ENCODE results near the gene PLA2G6.

The PLA2G6 gene, protein sequence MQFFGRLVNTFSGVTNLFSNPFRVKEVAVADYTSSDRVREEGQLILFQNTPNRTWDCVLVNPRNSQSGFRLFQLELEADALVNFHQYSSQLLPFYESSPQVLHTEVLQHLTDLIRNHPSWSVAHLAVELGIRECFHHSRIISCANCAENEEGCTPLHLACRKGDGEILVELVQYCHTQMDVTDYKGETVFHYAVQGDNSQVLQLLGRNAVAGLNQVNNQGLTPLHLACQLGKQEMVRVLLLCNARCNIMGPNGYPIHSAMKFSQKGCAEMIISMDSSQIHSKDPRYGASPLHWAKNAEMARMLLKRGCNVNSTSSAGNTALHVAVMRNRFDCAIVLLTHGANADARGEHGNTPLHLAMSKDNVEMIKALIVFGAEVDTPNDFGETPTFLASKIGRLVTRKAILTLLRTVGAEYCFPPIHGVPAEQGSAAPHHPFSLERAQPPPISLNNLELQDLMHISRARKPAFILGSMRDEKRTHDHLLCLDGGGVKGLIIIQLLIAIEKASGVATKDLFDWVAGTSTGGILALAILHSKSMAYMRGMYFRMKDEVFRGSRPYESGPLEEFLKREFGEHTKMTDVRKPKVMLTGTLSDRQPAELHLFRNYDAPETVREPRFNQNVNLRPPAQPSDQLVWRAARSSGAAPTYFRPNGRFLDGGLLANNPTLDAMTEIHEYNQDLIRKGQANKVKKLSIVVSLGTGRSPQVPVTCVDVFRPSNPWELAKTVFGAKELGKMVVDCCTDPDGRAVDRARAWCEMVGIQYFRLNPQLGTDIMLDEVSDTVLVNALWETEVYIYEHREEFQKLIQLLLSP

DNA sequence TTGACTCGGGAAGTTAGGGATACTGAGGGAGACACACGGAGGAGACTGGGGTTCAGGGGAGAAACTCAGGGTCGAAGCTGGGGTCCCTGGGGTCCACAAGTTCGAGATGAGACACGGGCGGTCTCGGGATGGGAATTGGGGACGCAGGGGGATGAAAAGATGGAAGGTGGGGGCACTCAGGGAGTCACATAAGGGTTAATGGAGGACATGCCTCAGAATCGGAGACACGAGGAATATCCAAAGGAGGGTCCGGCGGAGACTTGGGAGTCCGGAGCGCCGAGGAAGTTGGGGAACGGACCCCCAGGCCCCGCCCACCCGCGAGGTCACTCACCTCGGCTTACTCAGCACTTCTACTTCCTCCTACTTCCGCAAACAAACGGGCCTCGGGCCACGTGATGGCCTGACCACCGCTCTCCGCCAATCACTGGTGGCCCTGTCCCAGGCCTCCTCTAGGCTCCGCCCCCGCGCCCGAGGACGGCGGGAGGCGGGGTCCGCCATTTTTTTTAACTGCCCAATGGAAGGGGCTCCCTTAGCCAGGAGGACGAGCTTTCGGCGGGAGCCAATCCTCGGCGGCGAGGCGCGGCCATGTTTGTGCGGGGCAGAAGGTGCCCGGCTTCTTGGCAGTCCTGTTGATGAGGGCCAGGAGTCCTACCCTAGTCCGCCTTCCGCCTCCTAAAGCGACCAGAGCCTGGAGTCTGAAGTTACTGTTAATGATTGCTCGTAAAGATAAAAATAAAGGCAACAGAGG lies at the start of gene PLA2G6:
Gene PLA2G6 (minus strand): TSS at position 378 of the 748 bp plus-strand sequence. CDS start 12,404 bp downstream, outside the sequence.
- peak; percentile 93 for DNase-seq (ENCODE audit: extremely low read depth, low read depth)
- TF ChIP-seq, protein P1, sequence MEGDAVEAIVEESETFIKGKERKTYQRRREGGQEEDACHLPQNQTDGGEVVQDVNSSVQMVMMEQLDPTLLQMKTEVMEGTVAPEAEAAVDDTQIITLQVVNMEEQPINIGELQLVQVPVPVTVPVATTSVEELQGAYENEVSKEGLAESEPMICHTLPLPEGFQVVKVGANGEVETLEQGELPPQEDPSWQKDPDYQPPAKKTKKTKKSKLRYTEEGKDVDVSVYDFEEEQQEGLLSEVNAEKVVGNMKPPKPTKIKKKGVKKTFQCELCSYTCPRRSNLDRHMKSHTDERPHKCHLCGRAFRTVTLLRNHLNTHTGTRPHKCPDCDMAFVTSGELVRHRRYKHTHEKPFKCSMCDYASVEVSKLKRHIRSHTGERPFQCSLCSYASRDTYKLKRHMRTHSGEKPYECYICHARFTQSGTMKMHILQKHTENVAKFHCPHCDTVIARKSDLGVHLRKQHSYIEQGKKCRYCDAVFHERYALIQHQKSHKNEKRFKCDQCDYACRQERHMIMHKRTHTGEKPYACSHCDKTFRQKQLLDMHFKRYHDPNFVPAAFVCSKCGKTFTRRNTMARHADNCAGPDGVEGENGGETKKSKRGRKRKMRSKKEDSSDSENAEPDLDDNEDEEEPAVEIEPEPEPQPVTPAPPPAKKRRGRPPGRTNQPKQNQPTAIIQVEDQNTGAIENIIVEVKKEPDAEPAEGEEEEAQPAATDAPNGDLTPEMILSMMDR (IDR thresholded peaks at IDR 0.05; ENCODE audit: low read depth, low read length, missing control alignments) = no peak
- H3K4me3 ChIP-seq (replicated peaks; ENCODE audit: low read depth, low read length) = peak within 1 kb of the TSS; percentile 57

DNA sequence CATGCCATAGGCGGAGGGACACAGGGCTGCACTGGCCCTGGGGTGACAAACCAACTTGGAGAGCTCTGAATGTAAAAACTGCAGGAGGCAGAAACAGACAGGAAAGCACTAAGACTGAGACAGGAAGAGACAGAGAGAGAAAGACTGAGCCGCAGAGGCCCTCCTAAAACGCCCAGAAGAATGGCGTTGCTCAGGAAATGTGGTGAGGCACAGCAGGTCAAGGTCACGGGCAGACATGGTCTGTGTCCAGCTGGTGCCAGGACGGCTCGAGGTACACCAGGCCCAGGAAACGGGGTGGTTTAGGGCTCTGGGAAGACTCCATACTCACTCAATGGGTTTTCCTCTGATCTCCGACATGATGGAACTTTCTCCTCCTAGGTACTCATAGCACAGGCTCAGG lies 49.3 kb upstream of the PLA2G6 start:
- DNase-seq (ENCODE audit: extremely low read depth, low read depth) = no peak
- no peak overlapping the region for H3K4me3 ChIP-seq (replicated peaks; ENCODE audit: low read depth, low read length)
- TF ChIP-seq, protein P1 (IDR thresholded peaks at IDR 0.05; ENCODE audit: low read depth, low read length, missing control alignments) = no peak

DNA sequence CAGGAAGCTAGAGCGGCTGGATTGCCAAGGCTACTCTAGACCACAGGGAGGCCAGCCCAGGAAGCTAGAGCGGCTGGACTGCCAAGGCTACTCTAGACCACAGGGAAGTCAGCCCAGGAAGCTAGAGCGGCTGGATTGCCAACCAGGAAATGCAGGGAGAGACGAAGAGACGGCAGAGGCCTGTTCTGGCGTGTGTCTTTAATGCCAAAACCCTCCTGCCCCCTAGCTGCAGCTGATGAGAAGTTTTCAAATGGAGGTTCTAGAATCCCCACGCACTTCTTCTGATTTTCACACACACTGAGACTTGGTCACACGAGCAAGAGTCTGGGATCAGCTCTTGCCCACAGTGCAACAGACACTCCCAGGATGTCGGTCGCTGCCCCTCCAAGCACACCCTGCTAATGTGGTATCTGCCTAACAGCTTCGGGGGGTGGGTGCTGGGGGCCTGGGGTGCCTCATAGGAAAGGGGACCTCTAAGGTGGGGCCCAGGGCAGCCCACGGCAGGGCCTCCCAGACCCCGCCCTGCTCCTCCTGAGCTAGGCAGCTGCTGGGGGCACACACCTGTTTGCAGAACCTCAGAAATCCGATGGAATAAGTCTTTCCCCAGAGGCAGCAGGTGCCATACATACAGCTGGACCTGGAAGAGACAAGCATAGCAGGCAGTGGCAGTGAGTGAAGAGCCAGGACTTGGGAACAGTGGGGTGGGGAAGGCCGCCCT lies 48.6 kb upstream of the PLA2G6 start:
- DNase-seq (ENCODE audit: extremely low read depth, low read depth) = peak; percentile 44
- TF ChIP-seq, protein P1 (IDR thresholded peaks at IDR 0.05; ENCODE audit: low read depth, low read length, missing control alignments) = peak; percentile 52
- H3K4me3 ChIP-seq (replicated peaks; ENCODE audit: low read depth, low read length) = no peak overlapping the region

DNA sequence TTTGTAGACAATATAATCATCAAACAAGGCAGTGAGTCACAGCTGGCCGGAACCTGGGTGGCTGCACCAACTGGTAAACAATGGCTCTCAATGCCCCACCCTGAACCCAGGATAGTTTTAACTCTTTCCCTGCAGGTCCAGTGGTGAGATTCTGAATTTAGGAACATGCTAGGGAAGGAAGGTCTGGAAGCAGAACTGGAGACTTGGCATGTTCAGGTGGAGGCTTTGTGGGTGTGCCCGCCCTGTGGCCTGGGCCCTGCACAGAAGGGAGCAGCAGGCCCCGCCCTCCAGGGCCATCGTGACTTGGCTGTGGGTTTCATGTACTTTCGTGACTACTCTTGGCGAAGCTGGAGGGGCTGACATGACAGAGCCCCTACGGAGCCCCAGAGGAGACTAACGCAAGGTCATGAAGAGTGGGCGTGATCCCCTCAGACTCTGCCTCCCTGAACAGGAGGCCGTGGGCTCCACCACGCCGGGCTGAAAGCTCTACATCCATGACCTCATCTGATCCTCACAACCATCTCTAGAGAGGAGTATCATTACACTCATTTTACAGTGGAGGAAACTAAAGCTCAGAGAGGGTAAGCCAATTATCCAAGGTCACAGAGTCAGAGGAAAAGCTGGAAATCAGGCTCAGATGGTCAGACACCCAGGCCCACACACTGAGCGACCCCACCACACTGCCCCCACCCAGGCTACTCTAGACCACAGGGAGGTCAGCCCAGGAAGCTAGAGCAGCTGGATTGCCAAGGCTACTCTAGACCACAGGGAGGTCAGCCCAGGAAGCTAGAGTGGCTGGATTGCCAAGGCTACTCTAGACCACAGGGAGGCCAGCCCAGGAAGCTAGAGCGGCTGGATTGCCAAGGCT lies 47.5 kb upstream of the PLA2G6 start:
- no peak overlapping the region for H3K4me3 ChIP-seq (replicated peaks; ENCODE audit: low read depth, low read length)
- no peak for DNase-seq (ENCODE audit: extremely low read depth, low read depth)
- TF ChIP-seq, protein P1 (IDR thresholded peaks at IDR 0.05; ENCODE audit: low read depth, low read length, missing control alignments) = no peak

DNA sequence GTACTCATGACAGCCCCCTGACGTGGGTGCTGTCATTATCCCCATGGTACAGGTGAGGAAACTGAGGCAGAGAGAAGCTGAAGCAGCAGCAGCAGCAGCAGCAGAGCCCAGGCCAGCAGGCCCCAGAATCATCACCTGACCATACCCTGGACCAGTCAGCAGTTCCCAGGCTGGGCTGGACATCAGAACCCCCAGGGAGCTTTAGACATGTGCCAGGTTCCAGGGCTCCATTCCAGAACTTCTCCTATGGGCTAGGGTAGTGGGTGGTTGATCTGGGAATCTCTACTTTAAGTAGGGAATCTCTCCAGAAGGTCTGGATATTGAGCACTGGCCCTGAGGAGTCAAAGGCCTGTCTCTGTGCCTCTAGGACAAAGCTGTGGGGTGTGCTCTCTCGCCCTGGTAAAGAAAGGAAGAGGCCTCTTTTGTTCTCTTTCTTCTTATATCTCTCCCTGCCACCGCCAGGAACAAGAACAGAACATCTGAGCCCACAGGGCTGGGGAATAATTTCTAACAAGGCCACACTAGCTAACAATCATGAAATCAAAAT lies 46.8 kb upstream of the PLA2G6 start:
- H3K4me3 ChIP-seq (replicated peaks; ENCODE audit: low read depth, low read length) = no peak overlapping the region
- TF ChIP-seq, protein P1 (IDR thresholded peaks at IDR 0.05; ENCODE audit: low read depth, low read length, missing control alignments) = no peak
- DNase-seq (ENCODE audit: extremely low read depth, low read depth) = no peak
